Uterus (tissue), 2 donors: ENCODE measurements around the gene FILIP1.

ENCODE experiments used
- POLR2A ChIP-seq, 2 donors: fragments of 450-650 bp; IDR thresholded peaks; one replicate each; pipeline ENCODE4 v1.6.1; 2016; ENCODE audit warnings: antibody characterized with exemption in 2 of 2, mild to moderate bottlenecking in 1 of 2, moderate library complexity in 1 of 2
- TF ChIP-seq, protein P1 (sequence below), 4 experiments: fragments of 200-600 bp in 2 of 4; fragments of 450-650 bp in 2 of 4; sonication (generic) in 2 of 4; IDR thresholded peaks; one replicate each; pipeline ENCODE4 v1.5.1; 2016 to 2019; ENCODE audit warnings: antibody characterized with exemption in 4 of 4, mild to moderate bottlenecking in 2 of 4, moderate library complexity in 1 of 4

DNA sequence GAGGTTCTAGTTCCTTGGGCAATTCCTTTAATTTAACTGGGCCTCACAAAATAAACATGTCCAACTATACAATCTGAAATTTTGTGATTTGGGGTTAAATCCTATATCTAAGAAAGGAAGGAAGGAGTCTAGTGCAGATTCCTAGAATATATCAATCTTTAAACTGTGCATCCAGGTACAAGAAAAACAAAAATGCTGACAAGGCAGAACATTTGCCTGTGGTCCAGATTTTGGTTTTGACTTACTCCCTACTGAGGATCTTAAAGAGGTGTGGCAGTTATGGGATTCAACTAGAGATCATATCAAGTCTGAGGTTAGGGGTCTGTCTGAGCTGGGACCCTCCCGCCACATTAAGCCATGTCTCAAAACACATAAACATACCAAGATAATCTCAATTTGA, 232.3 kb downstream of the FILIP1 start:
- TF ChIP-seq, protein P1, sequence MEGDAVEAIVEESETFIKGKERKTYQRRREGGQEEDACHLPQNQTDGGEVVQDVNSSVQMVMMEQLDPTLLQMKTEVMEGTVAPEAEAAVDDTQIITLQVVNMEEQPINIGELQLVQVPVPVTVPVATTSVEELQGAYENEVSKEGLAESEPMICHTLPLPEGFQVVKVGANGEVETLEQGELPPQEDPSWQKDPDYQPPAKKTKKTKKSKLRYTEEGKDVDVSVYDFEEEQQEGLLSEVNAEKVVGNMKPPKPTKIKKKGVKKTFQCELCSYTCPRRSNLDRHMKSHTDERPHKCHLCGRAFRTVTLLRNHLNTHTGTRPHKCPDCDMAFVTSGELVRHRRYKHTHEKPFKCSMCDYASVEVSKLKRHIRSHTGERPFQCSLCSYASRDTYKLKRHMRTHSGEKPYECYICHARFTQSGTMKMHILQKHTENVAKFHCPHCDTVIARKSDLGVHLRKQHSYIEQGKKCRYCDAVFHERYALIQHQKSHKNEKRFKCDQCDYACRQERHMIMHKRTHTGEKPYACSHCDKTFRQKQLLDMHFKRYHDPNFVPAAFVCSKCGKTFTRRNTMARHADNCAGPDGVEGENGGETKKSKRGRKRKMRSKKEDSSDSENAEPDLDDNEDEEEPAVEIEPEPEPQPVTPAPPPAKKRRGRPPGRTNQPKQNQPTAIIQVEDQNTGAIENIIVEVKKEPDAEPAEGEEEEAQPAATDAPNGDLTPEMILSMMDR (IDR thresholded peaks at IDR 0.05), result no peak
- TF ChIP-seq POLR2A (IDR thresholded peaks at IDR 0.05), result no peak
